CD4-positive, alpha-beta memory T cell (primary cell): ENCODE measurements around the gene RHBDD1. TPM values are rescaled to one million over a fixed set of nuclear protein-coding genes. Genes with fewer than 3 reads are reported as not detected.
A peak's percentile ranks its signal among the peaks of the same experiment; 100 is the strongest.

Experiments
- CTCF ChIA-PET: fragments of 350-600 bp; sonication (Branson Sonifier 250); formaldehyde crosslinking; loops from one replicate; lab custom pipeline; 2021; ENCODE audit warnings: inconsistent platforms; ENCODE audit not compliant: partially characterized antibody; lab: Charles Lee
- POLR2A ChIA-PET: fragments of 350-600 bp; sonication (Branson Sonifier 250); formaldehyde crosslinking; loops from one replicate; lab custom pipeline; 2021; ENCODE audit not compliant: partially characterized antibody; lab: Charles Lee
- DNase-seq, 5 donors: peaks; one replicate each; pipeline versions ENCODE4 v3.0.0 to v3.0.0-alpha.2; 2020 to 2022; ENCODE audit warnings: mixed read lengths in 1 of 5
- H3K27ac ChIP-seq: one replicate; pipeline ENCODE4 v1.7.0; 2013; ENCODE audit warnings: low read depth, low read length
- H3K27me3 ChIP-seq: 2 replicates; pipeline ENCODE4 v1.7.0; 2013; ENCODE audit warnings: mild to moderate bottlenecking, low read length, moderate library complexity; ENCODE audit not compliant: insufficient read depth
- H3K36me3 ChIP-seq: 2 replicates; pipeline ENCODE4 v1.7.0; 2013; ENCODE audit warnings: mild to moderate bottlenecking, low read length, moderate library complexity; ENCODE audit not compliant: insufficient read depth
- H3K4me1 ChIP-seq: 2 replicates; pipeline ENCODE4 v1.7.0; 2013; ENCODE audit warnings: mild to moderate bottlenecking, low read length, moderate library complexity; ENCODE audit not compliant: insufficient read depth
- H3K4me3 ChIP-seq, 2 donors: one replicate each; pipeline ENCODE4 v1.7.0; 2013; ENCODE audit warnings: low read length in 2 of 2, mild to moderate bottlenecking in 1 of 2
- H3K9me3 ChIP-seq, 2 donors: one replicate each; pipeline ENCODE4 v1.7.0; 2013; ENCODE audit warnings: low read length in 2 of 2, control low read depth in 1 of 2; ENCODE audit not compliant: control insufficient read depth in 1 of 2
- H3K27ac Mint-ChIP-seq, 7 donors: one replicate each; pipeline ENCODE4 v1.8.0; 2020 to 2021; ENCODE audit warnings: mixed read lengths in 7 of 7, mild to moderate bottlenecking in 6 of 7, inconsistent platforms in 3 of 7, moderate library complexity in 3 of 7
- H3K27me3 Mint-ChIP-seq, 2 donors: one replicate each; pipeline ENCODE4 v1.8.0; 2020 to 2021; ENCODE audit warnings: mixed read lengths in 2 of 2
- H3K36me3 Mint-ChIP-seq, 2 donors: one replicate each; pipeline ENCODE4 v1.8.0; 2020 to 2021; ENCODE audit warnings: mixed read lengths in 2 of 2, inconsistent platforms in 1 of 2, mild to moderate bottlenecking in 1 of 2
- H3K4me1 Mint-ChIP-seq, 4 donors: one replicate each; pipeline ENCODE4 v1.8.0; 2020 to 2021; ENCODE audit warnings: mixed read lengths in 4 of 4, mild to moderate bottlenecking in 1 of 4
- H3K4me3 Mint-ChIP-seq, 8 donors: one replicate each; pipeline ENCODE4 v1.8.0; 2020 to 2021; ENCODE audit warnings: mixed read lengths in 8 of 8, mild to moderate bottlenecking in 7 of 8, moderate library complexity in 6 of 8, inconsistent platforms in 3 of 8
- H3K9me3 Mint-ChIP-seq, 8 donors: one replicate each; pipeline ENCODE4 v1.8.0; 2020 to 2021; ENCODE audit warnings: mixed read lengths in 8 of 8, mild to moderate bottlenecking in 5 of 8, inconsistent platforms in 3 of 8, moderate library complexity in 1 of 8
- intact Hi-C: fragments of 100-400 bp; cut with micrococcal nuclease; formaldehyde crosslinking; loops from one replicate; pipeline ENCODE4 v1.15.1; 2023
- polyA plus RNA-seq, 2 donors: library from polyadenylated mRNA; unstranded; fragments of 300-500 nt; fragmentation: Illumina TruSeq; gene quantifications; one replicate each; pipeline ENCODE4 v1.2.3, GENCODE V29; 2021
- total RNA-seq, 2 experiments: library from RNA; stranded (reverse); gene quantifications; one replicate each; pipeline ENCODE4 v1.2.3, GENCODE V29; 2021

Gene RHBDD1
- total and polyA plus RNA-seq, 4 experiments from 2014 or later, result 15.6 to 66.0 (median 40.7) TPM

- ChIA-PET POLR2A (no interaction called here), CTCF (no interaction called here)
- H3K9me3 Mint-ChIP-seq, result peaks cover 0 to 14% (median 4%) of the 10 kb centered on the region in 8 donors
- Histone ChIP-seq H3K36me3 (no peaks in the 10 kb centered on the region), H3K4me1 (no peaks in the 10 kb centered on the region), H3K4me3 (no peak overlapping the region), H3K27me3 (no peaks in the 10 kb centered on the region), H3K9me3 (no peaks in the 10 kb centered on the region), H3K27ac (no peak overlapping the region)
- no peaks in the 10 kb centered on the region for H3K27me3 Mint-ChIP-seq
- no peak overlapping the region for H3K4me3 Mint-ChIP-seq
- intact Hi-C loops, result no loop called here
- H3K4me1 Mint-ChIP-seq, result peaks cover 0 to 4% (median under 1%) of the 10 kb centered on the region in 4 donors
- no peak for DNase-seq
- peaks cover 7 to 25% of the 10 kb centered on the region in 2 donors for H3K36me3 Mint-ChIP-seq
- H3K27ac Mint-ChIP-seq, result no peak overlapping the region
Observed at GRCh38 chr2:226963528-226963927, 127.7 kb downstream of the RHBDD1 start.

GRCh38 chr2:226965376-226965775, 129.5 kb downstream of the RHBDD1 start:
- no peaks in the 10 kb centered on the region for H3K27me3 Mint-ChIP-seq
- CTCF ChIA-PET, result no interaction called here
- DNase-seq, result no peak
- no peak overlapping the region for H3K4me3 Mint-ChIP-seq
- H3K27ac Mint-ChIP-seq, result no peak overlapping the region
- H3K9me3 ChIP-seq, result no peaks in the 10 kb centered on the region
- intact Hi-C loops, result no loop called here
- H3K36me3 ChIP-seq, result no peaks in the 10 kb centered on the region
- peaks cover 0 to 3% (median 0%) of the 10 kb centered on the region in 8 donors for H3K9me3 Mint-ChIP-seq
- peaks cover 1 to 10% (median 5%) of the 10 kb centered on the region in 4 donors for H3K4me1 Mint-ChIP-seq
- no peaks in the 10 kb centered on the region for H3K4me1 ChIP-seq
- no peak overlapping the region for H3K4me3 ChIP-seq
- H3K36me3 Mint-ChIP-seq, result peaks cover 7 to 22% of the 10 kb centered on the region in 2 donors
- POLR2A ChIA-PET, result no interaction called here
- no peaks in the 10 kb centered on the region for H3K27me3 ChIP-seq
- no peak overlapping the region for H3K27ac ChIP-seq

GRCh38 chr2:226969417-226970080, 133.7 kb downstream of the RHBDD1 start:
- no peak for DNase-seq
- no peak overlapping the region for H3K4me3 Mint-ChIP-seq

GRCh38 chr2:226970362-226970761, 134.5 kb downstream of the RHBDD1 start:
- Mint-ChIP-seq H3K36me3 (peaks cover 20 to 53% of the 10 kb centered on the region in 2 donors), H3K27ac (no peak overlapping the region), H3K4me3 (no peak overlapping the region), H3K27me3 (no peaks in the 10 kb centered on the region), H3K4me1 (peaks cover 5 to 30% (median 9%) of the 10 kb centered on the region in 4 donors), H3K9me3 (peaks cover 0 to 5% (median 0%) of the 10 kb centered on the region in 8 donors)
- CTCF ChIA-PET, result no interaction called here
- intact Hi-C loops, result no loop called here
- DNase-seq, result no peak
- Histone ChIP-seq H3K4me1 (no peaks in the 10 kb centered on the region), H3K4me3 (no peak overlapping the region), H3K27ac (no peak overlapping the region), H3K9me3 (no peaks in the 10 kb centered on the region), H3K36me3 (no peaks in the 10 kb centered on the region), H3K27me3 (no peaks in the 10 kb centered on the region)
- POLR2A ChIA-PET, result no interaction called here

More at GRCh38 chr2:226969417-226970080, 133.7 kb downstream of the RHBDD1 start:
- Histone ChIP-seq H3K4me1 (no peaks in the 10 kb centered on the region), H3K36me3 (no peaks in the 10 kb centered on the region), H3K27ac (no peak overlapping the region), H3K4me3 (no peak overlapping the region), H3K9me3 (no peaks in the 10 kb centered on the region), H3K27me3 (no peaks in the 10 kb centered on the region)
- intact Hi-C loops, result no loop called here
- H3K27ac Mint-ChIP-seq, result no peak overlapping the region
- no peaks in the 10 kb centered on the region for H3K27me3 Mint-ChIP-seq
- H3K9me3 Mint-ChIP-seq, result peaks cover 0 to 5% (median 0%) of the 10 kb centered on the region in 8 donors
- H3K4me1 Mint-ChIP-seq, result peaks cover 5 to 30% (median 9%) of the 10 kb centered on the region in 4 donors
- POLR2A ChIA-PET, result no interaction called here
- H3K36me3 Mint-ChIP-seq, result peaks cover 17 to 45% of the 10 kb centered on the region in 2 donors
- CTCF ChIA-PET, result no interaction called here

- peak overlapping the region in 2 of 7 donors; percentile 15 to 19 for H3K27ac Mint-ChIP-seq
Observed at GRCh38 chr2:226971084-226971483, 135.2 kb downstream of the RHBDD1 start.

GRCh38 chr2:226971770-226972169, 135.9 kb downstream of the RHBDD1 start:
- H3K36me3 Mint-ChIP-seq, result peaks cover 20 to 53% of the 10 kb centered on the region in 2 donors
- no peak overlapping the region for H3K27ac ChIP-seq
- intact Hi-C loops, result no loop called here
- H3K4me1 Mint-ChIP-seq, result peaks cover 6 to 30% (median 15%) of the 10 kb centered on the region in 4 donors
- CTCF ChIA-PET, result no interaction called here
- no peaks in the 10 kb centered on the region for H3K27me3 ChIP-seq
- no peaks in the 10 kb centered on the region for H3K36me3 ChIP-seq
- no peak for DNase-seq
- H3K27me3 Mint-ChIP-seq, result no peaks in the 10 kb centered on the region
- no peak overlapping the region for H3K4me3 Mint-ChIP-seq
- POLR2A ChIA-PET, result no interaction called here
- no peaks in the 10 kb centered on the region for H3K9me3 ChIP-seq
- peaks cover 2% of the 10 kb centered on the region for H3K4me1 ChIP-seq
- H3K27ac Mint-ChIP-seq, result no peak overlapping the region
- peaks cover 0 to 5% (median 0%) of the 10 kb centered on the region in 8 donors for H3K9me3 Mint-ChIP-seq
- H3K4me3 ChIP-seq, result no peak overlapping the region

More at GRCh38 chr2:226971084-226971483, 135.2 kb downstream of the RHBDD1 start:
- DNase-seq, result no peak
- Mint-ChIP-seq H3K27me3 (no peaks in the 10 kb centered on the region), H3K4me1 (peaks cover 5 to 30% (median 11%) of the 10 kb centered on the region in 4 donors), H3K9me3 (peaks cover 0 to 5% (median 0%) of the 10 kb centered on the region in 8 donors), H3K36me3 (peaks cover 20 to 53% of the 10 kb centered on the region in 2 donors), H3K4me3 (no peak overlapping the region)
- Histone ChIP-seq H3K4me1 (no peaks in the 10 kb centered on the region), H3K4me3 (no peak overlapping the region), H3K36me3 (no peaks in the 10 kb centered on the region), H3K27me3 (no peaks in the 10 kb centered on the region), H3K9me3 (no peaks in the 10 kb centered on the region), H3K27ac (no peak overlapping the region)
- ChIA-PET POLR2A (no interaction called here), CTCF (no interaction called here)
- intact Hi-C loops, result no loop called here

GRCh38 chr2:226973816-226974215, 138.0 kb downstream of the RHBDD1 start:
- peaks cover 10% of the 10 kb centered on the region for H3K4me1 ChIP-seq
- H3K4me3 Mint-ChIP-seq, result no peak overlapping the region
- no peaks in the 10 kb centered on the region for H3K27me3 Mint-ChIP-seq
- peaks cover 24 to 60% of the 10 kb centered on the region in 2 donors for H3K36me3 Mint-ChIP-seq
- intact Hi-C loops, result no loop called here
- DNase-seq, result no peak
- H3K9me3 Mint-ChIP-seq, result peaks cover 0 to 5% (median 0%) of the 10 kb centered on the region in 8 donors
- peaks cover 10 to 39% (median 22%) of the 10 kb centered on the region in 4 donors for H3K4me1 Mint-ChIP-seq
- peak overlapping the region in 3 of 7 donors; percentile 20 to 47 (median 44) for H3K27ac Mint-ChIP-seq
- H3K4me3 ChIP-seq, result no peak overlapping the region
- H3K36me3 ChIP-seq, result no peaks in the 10 kb centered on the region
- CTCF ChIA-PET, result no interaction called here
- no peaks in the 10 kb centered on the region for H3K9me3 ChIP-seq
- no peaks in the 10 kb centered on the region for H3K27me3 ChIP-seq
- no peak overlapping the region for H3K27ac ChIP-seq
- POLR2A ChIA-PET, result no interaction called here
